ENCODE data around the gene ACSL6.

- TF ChIP-seq CTCF (IDR thresholded peaks at IDR 0.05) (no peak), EZH2 (IDR thresholded peaks at IDR 0.05) (no peak)
These were observed 43.4 kb upstream of the ACSL6 start for GRCh38 chr5:132054697-132055440.

Data from neural progenitor cell (in vitro differentiated cells).